Coronary artery (tissue), 2 donors: ENCODE data around the gene FAM200B.

Source experiments
- DNase-seq: peaks from one replicate; pipeline ENCODE4 v3.0.0-alpha.2; 2017; ENCODE audit warnings: low spot score
- H3K27ac ChIP-seq, 2 donors: fragments of 200-600 bp; sonication (generic); one replicate each; pipeline ENCODE4 v1.5.1; 2016 to 2019
- H3K4me3 ChIP-seq: fragments of 200-600 bp; sonication (generic); 2 replicates; pipeline ENCODE4 v1.5.1; 2016; ENCODE audit warnings: mild to moderate bottlenecking, moderate library complexity
- CTCF ChIP-seq: fragments of 200-600 bp; sonication (generic); IDR thresholded peaks from one replicate; pipeline ENCODE4 v1.5.1; 2019; ENCODE audit warnings: antibody characterized with exemption

Gene FAM200B

GRCh38 chr4:15706646-15707362, 25.2 kb downstream of the FAM200B start:
- DNase-seq: no peak
- Histone ChIP-seq H3K27ac (peak overlapping the region in 1 of 2 donors; percentile 31), H3K4me3 (no peak overlapping the region)
- no peak for TF ChIP-seq CTCF

- TF ChIP-seq CTCF: no peak
- DNase-seq: no peak
- Histone ChIP-seq H3K4me3 (no peak overlapping the region), H3K27ac (no peak overlapping the region)
Measured at GRCh38 chr4:15707363-15707715, 25.7 kb downstream of the FAM200B start.

GRCh38 chr4:15711762-15712161, 30.1 kb downstream of the FAM200B start:
- no peak overlapping the region for H3K4me3 ChIP-seq
- no peak overlapping the region for H3K27ac ChIP-seq
- DNase-seq: no peak
- no peak for TF ChIP-seq CTCF

GRCh38 chr4:15712214-15712613, 30.6 kb downstream of the FAM200B start:
- DNase-seq: no peak
- H3K4me3 ChIP-seq: no peak overlapping the region
- TF ChIP-seq CTCF: no peak
- H3K27ac ChIP-seq: no peak overlapping the region

GRCh38 chr4:15714141-15714540, 32.5 kb downstream of the FAM200B start:
- no peak for DNase-seq
- no peak overlapping the region for H3K4me3 ChIP-seq
- H3K27ac ChIP-seq: no peak overlapping the region
- TF ChIP-seq CTCF: no peak

- no peak overlapping the region for H3K4me3 ChIP-seq
- H3K27ac ChIP-seq: no peak overlapping the region
- no peak for DNase-seq
Measured at GRCh38 chr4:15714646-15715435, 33.2 kb downstream of the FAM200B start.

More at GRCh38 chr4:15714646-15715435, 33.2 kb downstream of the FAM200B start:
- no peak for TF ChIP-seq CTCF
